HG03196 (cell line): ENCODE results near the gene SLC25A53.
"Not testable (repeated sequence)": the region's sequence is repeated elsewhere in the genome, so short reads cannot be mapped to it uniquely, and the experiment has no call there.

Experiments used
- ATAC-seq: cut with Tn5 transposase; IDR thresholded peaks from one replicate; pipeline ENCODE4 v1.9.1; 2021; ENCODE audit not compliant: unreplicated experiment

The SLC25A53 gene

GRCh38 chrX:104134583-104135261 lies 22.1 kb downstream of the SLC25A53 start:
- no peak for ATAC-seq

DNA sequence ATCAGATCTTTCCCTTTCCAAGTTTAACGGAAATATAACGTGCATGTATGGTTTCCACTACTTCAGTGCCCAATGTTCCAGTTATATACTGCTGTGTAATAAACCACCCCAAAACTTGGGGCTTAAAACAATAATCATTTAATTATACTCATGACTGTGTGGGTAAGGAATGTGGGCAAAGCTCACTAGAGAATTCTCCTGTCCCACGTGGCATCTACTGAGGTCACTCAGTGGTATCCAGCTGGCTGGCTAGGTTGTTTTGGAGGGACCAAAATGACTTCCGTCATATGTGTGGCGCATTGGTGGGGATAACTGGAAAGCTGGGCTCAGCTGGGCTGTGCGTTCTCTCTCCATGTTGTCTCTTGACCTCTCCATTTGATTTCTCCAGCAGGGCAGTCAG lies 26.0 kb downstream of the SLC25A53 start:
- no peak for ATAC-seq

- ATAC-seq = no peak
These were observed 30.0 kb downstream of the SLC25A53 start for GRCh38 chrX:104126856-104127255.

- ATAC-seq = no peak
These were observed 34.0 kb downstream of the SLC25A53 start for GRCh38 chrX:104122829-104123228.

DNA sequence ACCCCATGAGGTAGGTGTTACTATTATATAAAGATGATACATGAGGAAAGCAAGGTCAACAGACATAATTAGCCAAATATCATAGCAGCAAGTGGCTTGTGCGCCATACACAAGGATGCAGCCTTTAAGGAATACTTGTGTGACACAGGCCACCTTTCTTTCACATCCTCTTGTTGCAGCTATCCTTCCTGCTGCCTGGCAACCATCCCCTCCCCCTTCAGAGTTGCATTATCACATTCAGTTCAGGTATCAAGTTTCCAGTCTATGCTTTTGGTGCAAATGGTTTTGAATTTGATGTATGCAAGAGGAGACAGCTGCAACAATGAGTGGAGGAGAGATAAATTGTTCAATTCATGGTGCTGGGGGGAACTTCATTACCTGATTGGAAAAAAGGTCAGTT lies 38.0 kb downstream of the SLC25A53 start:
- ATAC-seq = no peak

GRCh38 chrX:104117759-104118158 lies 39.0 kb downstream of the SLC25A53 start:
- no peak for ATAC-seq

GRCh38 chrX:104113222-104113965 lies 43.4 kb downstream of the SLC25A53 start:
- ATAC-seq = peak; percentile 44

- peak; percentile 69 for ATAC-seq
These were observed 44.4 kb downstream of the SLC25A53 start, which contains the start of gene ZCCHC18 for GRCh38 chrX:104112326-104112951. Gene ZCCHC18 (plus strand): TSS chrX:104112523. CDS start chrX:104114112, 1,589 bp downstream.

DNA sequence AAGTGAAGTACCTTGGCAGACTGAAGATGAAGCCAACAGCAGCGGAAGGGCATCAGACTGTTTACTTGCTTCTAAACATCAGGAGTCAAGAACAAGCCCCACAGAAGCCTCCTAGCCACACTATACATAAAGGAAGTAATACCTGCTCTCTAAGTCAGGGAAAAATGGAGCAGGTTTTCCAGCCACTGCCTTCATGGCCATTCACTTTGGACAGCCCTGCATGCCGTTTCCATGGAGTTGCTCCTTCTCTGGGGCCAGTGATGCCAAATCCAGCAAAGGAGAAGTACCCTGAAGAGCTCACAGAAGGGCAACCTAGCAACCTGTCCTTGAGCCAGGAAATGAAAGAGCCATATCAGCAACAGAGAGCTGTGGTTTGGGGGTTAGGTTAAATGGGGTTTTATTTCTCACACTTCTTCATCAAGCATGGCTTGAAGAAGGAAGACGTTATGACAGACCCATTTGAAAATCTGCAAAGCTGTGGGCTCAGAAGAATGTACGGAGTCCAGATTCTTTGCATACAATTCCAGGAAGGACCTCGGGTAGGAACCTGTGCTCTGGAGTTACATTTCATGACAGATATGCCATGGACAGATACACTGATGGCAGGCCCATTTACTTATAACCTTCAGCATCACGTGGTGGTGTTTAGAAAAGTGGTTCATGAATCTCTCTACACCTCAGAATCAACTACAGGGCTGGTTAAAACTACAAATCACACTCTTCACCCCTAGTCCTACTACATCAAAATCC lies 46.1 kb downstream of the SLC25A53 start:
- peak; percentile 44 for ATAC-seq

DNA sequence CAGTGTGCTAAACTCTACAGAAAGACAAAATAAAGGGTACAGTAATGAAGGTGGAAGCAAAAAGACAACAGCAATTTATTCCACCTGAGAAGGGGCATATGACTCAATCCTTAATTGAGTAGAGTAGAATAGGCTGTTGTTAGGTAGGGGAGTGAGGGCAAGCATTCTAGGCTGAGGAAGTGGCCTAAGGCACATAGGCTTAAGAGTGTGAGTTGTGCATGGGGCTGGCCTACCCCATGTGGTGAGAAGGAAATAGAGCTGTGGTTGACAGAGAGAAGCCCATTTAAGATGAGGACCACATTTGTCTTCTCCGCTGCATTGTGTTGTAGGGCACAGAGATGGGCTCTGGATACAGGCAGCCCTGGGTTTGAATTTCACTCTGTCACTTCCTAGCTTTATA lies 47.9 kb downstream of the SLC25A53 start:
- no peak for ATAC-seq

DNA sequence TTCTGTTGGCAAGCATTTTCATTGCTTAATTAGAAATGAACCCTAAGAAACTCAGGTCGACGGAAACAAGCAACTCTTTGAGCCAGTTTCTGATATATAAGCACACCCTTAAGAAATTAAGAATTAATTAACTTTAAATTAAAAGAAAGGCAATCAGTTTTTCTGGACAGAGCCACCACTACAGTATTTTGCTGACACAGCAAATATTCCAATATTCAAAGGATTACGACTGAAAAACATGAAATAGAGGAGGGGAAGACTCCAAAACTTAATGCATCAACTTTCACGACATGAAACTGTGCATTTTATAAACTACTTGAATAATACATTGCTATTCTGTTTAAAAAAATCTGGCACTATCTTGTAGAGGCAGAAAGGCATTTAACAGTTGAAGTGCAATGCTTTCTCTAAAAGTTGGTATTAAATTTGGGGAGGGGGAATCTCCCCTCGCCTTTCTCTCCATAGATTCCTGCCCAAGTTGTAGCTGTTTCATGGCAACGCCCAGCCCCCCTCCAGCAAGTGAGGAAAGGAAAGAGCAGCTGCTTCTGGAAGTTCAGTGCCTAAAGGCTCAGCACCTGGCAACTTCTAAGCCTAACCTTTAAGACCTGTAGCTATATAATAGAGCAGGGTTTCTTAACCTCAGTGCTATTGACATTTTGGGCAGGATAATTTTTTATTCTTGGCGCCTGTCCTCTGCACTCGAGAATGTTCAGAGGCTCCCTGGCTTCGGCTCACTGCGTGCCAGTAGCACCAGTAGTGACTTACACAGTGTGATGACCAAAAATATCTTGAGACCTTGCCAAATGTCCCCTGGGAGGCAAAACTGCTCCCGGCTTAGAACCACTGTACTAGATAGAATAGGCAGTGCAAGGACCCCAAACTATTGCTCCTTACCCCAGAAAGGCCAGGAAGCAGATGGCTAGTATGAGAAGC lies 51.2 kb downstream of the SLC25A53 start:
- ATAC-seq = no peak

- no peak for ATAC-seq
These were observed 52.1 kb downstream of the SLC25A53 start for GRCh38 chrX:104104676-104105075.

GRCh38 chrX:104098919-104099318 lies 57.9 kb downstream of the SLC25A53 start:
- ATAC-seq = no peak

DNA sequence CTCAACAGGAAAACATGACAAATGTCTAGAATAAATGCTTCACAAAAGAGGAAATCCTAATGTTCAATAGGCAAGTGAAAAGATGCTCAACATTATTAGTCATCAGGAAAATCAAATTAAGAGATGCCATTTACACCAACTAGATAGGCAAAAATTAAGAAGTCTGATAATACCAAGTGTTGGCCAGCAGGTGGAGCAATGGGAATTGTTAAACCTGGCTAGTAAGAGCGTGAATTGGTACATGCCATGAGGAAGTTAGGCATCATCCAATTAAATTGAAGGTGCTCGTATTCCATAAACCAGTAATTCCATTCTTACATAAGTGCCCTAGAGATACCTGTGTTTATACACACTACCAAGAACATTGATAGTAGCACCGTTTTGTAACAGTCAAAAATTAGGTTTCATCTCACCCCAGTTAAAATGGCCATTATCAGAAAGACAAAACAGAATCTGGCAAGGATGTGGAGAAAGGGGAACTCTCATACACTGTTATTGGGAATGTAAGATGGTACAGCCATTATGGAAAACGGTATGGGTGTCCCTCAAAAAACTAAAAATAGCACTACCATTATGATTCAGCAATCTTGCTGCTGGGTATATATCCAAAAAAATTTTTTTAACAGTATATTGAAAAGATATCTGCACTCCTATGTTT lies 58.5 kb downstream of the SLC25A53 start:
- ATAC-seq = no peak

- ATAC-seq = no peak
These were observed 70.9 kb downstream of the SLC25A53 start for GRCh38 chrX:104085919-104086318.

- no peak for ATAC-seq
These were observed 71.3 kb downstream of the SLC25A53 start for GRCh38 chrX:104085477-104085876.

- no peak for ATAC-seq
These were observed 72.1 kb downstream of the SLC25A53 start for GRCh38 chrX:104084534-104085277.

- ATAC-seq = no peak
These were observed 72.7 kb downstream of the SLC25A53 start for GRCh38 chrX:104084063-104084462.

DNA sequence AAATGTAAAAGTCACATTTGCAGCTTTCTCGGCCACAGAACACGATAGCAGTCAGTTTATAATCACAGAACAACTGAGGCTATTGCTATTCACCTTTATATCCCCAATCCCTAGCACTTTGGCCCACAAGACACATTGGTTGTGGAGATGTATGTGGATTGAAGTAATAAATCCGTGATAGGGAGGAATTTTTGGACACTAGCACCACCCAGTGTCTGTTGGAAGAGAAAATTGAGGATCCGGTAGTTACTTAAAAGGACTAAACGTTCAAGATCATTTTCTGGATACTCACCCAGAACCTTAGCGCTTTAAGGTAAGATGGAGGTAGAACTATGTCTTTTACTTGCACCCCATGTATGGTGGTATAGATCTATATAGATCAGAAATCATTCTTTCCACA lies 79.0 kb downstream of the SLC25A53 start:
- ATAC-seq = not testable (repeated sequence)
